H1 (cell line): ENCODE data around the gene SNRPE. TPM values are rescaled to one million over a fixed set of nuclear protein-coding genes. Genes with fewer than 3 reads are reported as not detected.

Source experiments
- CTCF ChIA-PET: fragments of 300-600 bp; sonication (Branson Sonifier 250); formaldehyde crosslinking; loops from one replicate; lab custom pipeline; 2021; ENCODE audit not compliant: partially characterized antibody; lab: Charles Lee
- POLR2A ChIA-PET: fragments of 300-600 bp; sonication (Branson Sonifier 250); formaldehyde crosslinking; loops from one replicate; lab custom pipeline; 2021; ENCODE audit warnings: inconsistent platforms; ENCODE audit not compliant: partially characterized antibody; lab: Charles Lee
- DNase-seq, 2 experiments: peaks; one replicate each; pipeline versions ENCODE4 v3.0.0 to v3.0.0-alpha.2; 2010 to 2022; ENCODE audit warnings: low spot score in 2 of 2, low read depth in 1 of 2, mixed read lengths in 1 of 2
- FAIRE-seq: peaks from 2 replicates; lab custom pipeline; 2011; peaks lifted over from hg19 to GRCh38; lab: Jason Lieb, UNC
- H2AFZ ChIP-seq: 2 replicates; pipeline ENCODE4 v1.8.1; 2012; ENCODE audit warnings: low read length, inconsistent platforms
- H2AK5ac ChIP-seq: 2 replicates; pipeline ENCODE4 v1.6.1; 2013; ENCODE audit warnings: low read depth, low read length
- H2BK120ac ChIP-seq: replicated peaks from 2 replicates; pipeline ENCODE3; 2013; ENCODE audit warnings: low read depth, low read length, inconsistent platforms
- H2BK12ac ChIP-seq: 2 replicates; pipeline ENCODE4 v1.6.1; 2013; ENCODE audit warnings: low read depth, low read length
- H2BK15ac ChIP-seq: 2 replicates; pipeline ENCODE4 v1.6.1; 2013; ENCODE audit warnings: low read length
- H2BK20ac ChIP-seq: 2 replicates; pipeline ENCODE4 v1.6.1; 2013; ENCODE audit warnings: low read length
- H2BK5ac ChIP-seq: 2 replicates; pipeline ENCODE4 v1.6.1; 2013; ENCODE audit warnings: low read depth, low read length
- H3K14ac ChIP-seq: 2 replicates; pipeline ENCODE4 v1.6.1; 2013; ENCODE audit warnings: inconsistent platforms; ENCODE audit not compliant: insufficient read length
- H3K18ac ChIP-seq: 2 replicates; pipeline ENCODE4 v1.6.1; 2013; ENCODE audit warnings: low read length; ENCODE audit errors: extremely low read depth
- H3K23ac ChIP-seq: 2 replicates; pipeline ENCODE4 v1.6.1; 2013; ENCODE audit warnings: inconsistent platforms; ENCODE audit not compliant: insufficient read length
- H3K23me2 ChIP-seq: 2 replicates; pipeline ENCODE4 v1.6.1; 2013; ENCODE audit warnings: low read depth, low read length
- H3K27ac ChIP-seq: 2 replicates; pipeline ENCODE4 v1.6.1; 2011; ENCODE audit warnings: low read depth, low read length, inconsistent platforms
- H3K27me3 ChIP-seq, 4 experiments: replicated peaks in 1 of 4; 1 replicate in 1 of 4; 2 replicates in 3 of 4; pipeline versions ENCODE4 v1.6.1 to v1.8.1; 2011 to 2013; ENCODE audit warnings: low read length in 3 of 4, mild to moderate bottlenecking in 3 of 4, inconsistent platforms in 2 of 4, mixed read lengths in 2 of 4, moderate library complexity in 1 of 4; ENCODE audit not compliant: control insufficient read depth in 3 of 4, insufficient read depth in 3 of 4; ENCODE audit errors: extremely low read depth in 1 of 4
- H3K36me3 ChIP-seq, 4 experiments: 2 replicates each; pipeline versions ENCODE4 v1.6.1 to v1.8.1; 2011 to 2013; ENCODE audit warnings: mild to moderate bottlenecking in 4 of 4, low read length in 3 of 4, moderate library complexity in 2 of 4, control low read depth in 1 of 4, inconsistent platforms in 1 of 4; ENCODE audit not compliant: insufficient read depth in 4 of 4, control insufficient read depth in 2 of 4
- H3K4ac ChIP-seq: replicated peaks from 2 replicates; pipeline ENCODE3; 2013; ENCODE audit warnings: low read length, low read depth, mixed read lengths, inconsistent platforms; ENCODE audit not compliant: insufficient read length
- H3K4me1 ChIP-seq, 4 experiments: replicated peaks in 1 of 4; 1 replicate in 1 of 4; 2 replicates in 3 of 4; pipeline versions ENCODE4 v1.6.1 to v1.8.1; 2011 to 2013; ENCODE audit warnings: low read length in 3 of 4, inconsistent platforms in 2 of 4, mixed read lengths in 1 of 4; ENCODE audit not compliant: insufficient read depth in 4 of 4, control insufficient read depth in 3 of 4
- H3K4me2 ChIP-seq, 2 experiments: 2 replicates each; pipeline versions ENCODE4 v1.6.1 to v1.8.1; 2011 to 2013; ENCODE audit warnings: low read depth in 2 of 2, low read length in 2 of 2, control low read depth in 1 of 2, inconsistent platforms in 1 of 2, mild to moderate bottlenecking in 1 of 2; ENCODE audit not compliant: insufficient read depth in 1 of 2
- H3K4me3 ChIP-seq, 4 experiments: fragments of 200-600, 300-600 bp in 1 of 4; sonication (generic), shearing (Covaris generic), sonication (Bioruptor Twin) in 1 of 4; 2 replicates each; pipeline versions ENCODE4 v1.5.1 to v1.8.1; 2011 to 2016; ENCODE audit warnings: low read length in 4 of 4, low read depth in 3 of 4, control low read depth in 2 of 4, inconsistent platforms in 2 of 4, mild to moderate bottlenecking in 2 of 4, mixed read lengths in 1 of 4, moderate library complexity in 1 of 4; ENCODE audit not compliant: insufficient read depth in 2 of 4; ENCODE audit errors: extremely low read depth in 1 of 4
- H3K56ac ChIP-seq: replicated peaks from 2 replicates; pipeline ENCODE3; 2013; ENCODE audit warnings: low read depth, mild to moderate bottlenecking, mixed read lengths, low read length, inconsistent platforms; ENCODE audit not compliant: insufficient read length
- H3K79me1 ChIP-seq: 2 replicates; pipeline ENCODE4 v1.6.1; 2013; ENCODE audit warnings: low read depth, low read length, control low read depth
- H3K79me2 ChIP-seq, 2 experiments: 2 replicates each; pipeline versions ENCODE4 v1.6.1 to v1.8.1; 2012 to 2013; ENCODE audit warnings: low read length in 2 of 2, mild to moderate bottlenecking in 2 of 2, inconsistent platforms in 1 of 2; ENCODE audit not compliant: insufficient read depth in 2 of 2, control insufficient read depth in 1 of 2
- H3K9ac ChIP-seq, 4 experiments: replicated peaks in 1 of 4; 1 replicate in 1 of 4; 2 replicates in 3 of 4; pipeline versions ENCODE4 v1.6.1 to v1.8.1; 2011 to 2013; ENCODE audit warnings: low read depth in 3 of 4, low read length in 3 of 4, control low read depth in 2 of 4, mild to moderate bottlenecking in 2 of 4, moderate library complexity in 2 of 4, inconsistent platforms in 1 of 4; ENCODE audit errors: extremely low read depth in 1 of 4
- H3K9me3 ChIP-seq, 2 experiments: 2 replicates each; pipeline versions ENCODE4 v1.6.1 to v1.8.1; 2012 to 2013; ENCODE audit warnings: mild to moderate bottlenecking in 2 of 2, moderate library complexity in 2 of 2, control low read depth in 1 of 2, inconsistent platforms in 1 of 2, low read depth in 1 of 2, low read length in 1 of 2, mixed read lengths in 1 of 2; ENCODE audit not compliant: insufficient read depth in 2 of 2
- H4K20me1 ChIP-seq, 2 experiments: replicated peaks in 1 of 2; 2 replicates each; pipeline versions ENCODE3 to v1.8.1; 2011 to 2013; ENCODE audit warnings: inconsistent platforms in 2 of 2, low read length in 2 of 2, mild to moderate bottlenecking in 1 of 2; ENCODE audit not compliant: insufficient read depth in 2 of 2, control insufficient read depth in 1 of 2
- H4K5ac ChIP-seq: 2 replicates; pipeline ENCODE4 v1.6.1; 2013; ENCODE audit warnings: low read length, low read depth, mixed read lengths, inconsistent platforms; ENCODE audit not compliant: insufficient read length
- H4K8ac ChIP-seq: 2 replicates; pipeline ENCODE4 v1.8.0; 2013; ENCODE audit warnings: mild to moderate bottlenecking, moderate library complexity, low read length, inconsistent platforms; ENCODE audit not compliant: insufficient read depth; ENCODE audit errors: extremely low read depth
- H4K91ac ChIP-seq: replicated peaks from 2 replicates; pipeline ENCODE3; 2013; ENCODE audit warnings: low read length, mixed read lengths, inconsistent platforms; ENCODE audit not compliant: insufficient read length
- ASH2L ChIP-seq: fragments of 200-600, 300-600 bp; sonication (generic); IDR thresholded peaks from one replicate; pipeline ENCODE4 v1.7.1; 2017; ENCODE audit warnings: low read length
- BRCA1 ChIP-seq: IDR thresholded peaks from 2 replicates; pipeline ENCODE4 v1.6.1; 2012; ENCODE audit warnings: low read depth, low read length, improper control_type of control experiment
- EZH2 ChIP-seq: fragments of 200-600 bp; sonication (generic); IDR thresholded peaks from 2 replicates; pipeline ENCODE4 v1.7.1; 2012; ENCODE audit warnings: low read depth, mild to moderate bottlenecking, moderate library complexity, low read length, inconsistent platforms; ENCODE audit not compliant: severe bottlenecking
- GABPA ChIP-seq: IDR thresholded peaks from 2 replicates; pipeline ENCODE4 v1.6.1; 2011; ENCODE audit warnings: mild to moderate bottlenecking, low read length, moderate library complexity, borderline replicate concordance; ENCODE audit not compliant: insufficient read depth
- MAFK ChIP-seq: IDR thresholded peaks from 2 replicates; pipeline ENCODE4 v1.6.1; 2012; ENCODE audit warnings: low read depth, mild to moderate bottlenecking, improper control_type of control experiment, low read length
- PHF8 ChIP-seq: fragments of 200-600 bp; sonication (generic); conservative IDR thresholded peaks from 2 replicates; pipeline ENCODE4 v1.7.1; 2012; ENCODE audit warnings: low read depth, mild to moderate bottlenecking, inconsistent platforms, low read length, moderate library complexity
- POU5F1 ChIP-seq: IDR thresholded peaks from 2 replicates; pipeline ENCODE4 v1.6.1; 2011; ENCODE audit warnings: low read depth, mild to moderate bottlenecking, low read length, moderate library complexity
- SP1 ChIP-seq: IDR thresholded peaks from 2 replicates; pipeline ENCODE4 v1.6.1; 2011; ENCODE audit warnings: low read depth, low read length
- TEAD4 ChIP-seq: IDR thresholded peaks from 2 replicates; pipeline ENCODE4 v1.6.1; 2012; ENCODE audit warnings: low read depth, low read length, inconsistent platforms, mixed read lengths
- WGBS, 2 experiments: shearing (Covaris generic) in 1 of 2; methylation state at CpG; one replicate each; pipeline versions ENCODE4 v1.1.6 to v1.1.7; 2013 to 2015; ENCODE audit warnings: low lambda C conversion rate in 2 of 2, mixed read lengths in 2 of 2, inconsistent platforms in 1 of 2, low coverage in 1 of 2, missing lambda C conversion rate in 1 of 2; ENCODE audit not compliant: insufficient replicate concordance in 2 of 2, insufficient coverage in 1 of 2, insufficient read length in 1 of 2; ENCODE audit errors: extremely low coverage in 1 of 2, missing lambda C conversion rate in 1 of 2; 5-methylcytosine and 5-hydroxymethylcytosine counted together
- polyA plus RNA-seq, 7 experiments: library from polyadenylated mRNA; depleted of rRNA in 3 of 7; stranded (reverse) in 5 of 7; unstranded in 2 of 7; fragments of >200 nt in 5 of 7; fragments of 200-250 nt in 2 of 7; gene quantifications; 1 replicate in 5 of 7; 2 replicates in 1 of 7; 4 replicates in 1 of 7; pipeline versions ENCODE4 v1.2.1 to v1.2.3, GENCODE V29; 2011 to 2013; ENCODE audit warnings: missing spikeins in 2 of 7, mixed read lengths in 2 of 7
- total RNA-seq: library from RNA; stranded (reverse); fragmentation: NEBNext Ultra II Directional; extraction: Animal tissue kit (Norgen Biotek cat#: 25700); gene quantifications from 2 replicates; pipeline ENCODE4 v1.2.1, GENCODE V29; 2021

Gene SNRPE
- total and polyA plus RNA-seq, 2 of the 8 experiments (the other 6 are each of a cell fraction or from before 2014, with no cell fraction given): 416 to 461 TPM

GRCh38 chr1:203913073-203913521 lies 51.7 kb downstream of the SNRPE start:
- Histone ChIP-seq H2BK15ac (no peak overlapping the region), H2BK12ac (no peak overlapping the region), H4K20me1 (no peaks in the 10 kb centered on the region), H3K79me1 (no peaks in the 10 kb centered on the region), H3K36me3 (no peaks in the 10 kb centered on the region), H3K4me1 (no peaks in the 10 kb centered on the region), H4K91ac (no peak overlapping the region), H3K9ac (no peak overlapping the region), H3K4me2 (no peak overlapping the region), H2AFZ (no peak overlapping the region), H3K27me3 (no peaks in the 10 kb centered on the region), H3K18ac (no peak overlapping the region), H4K8ac (no peak overlapping the region), H3K27ac (no peak overlapping the region), H3K79me2 (no peaks in the 10 kb centered on the region), H2BK20ac (no peak overlapping the region), H3K14ac (no peak overlapping the region), H3K4me3 (no peak overlapping the region), H2AK5ac (no peak overlapping the region), H2BK120ac (no peak overlapping the region), H2BK5ac (no peak overlapping the region), H3K56ac (no peak overlapping the region), H3K4ac (no peak overlapping the region), H4K5ac (no peak overlapping the region), H3K23ac (no peak overlapping the region), H3K9me3 (no peaks in the 10 kb centered on the region), H3K23me2 (no peaks in the 10 kb centered on the region)
- WGBS, 2 experiments: 73% methylated on average over 3 of the region's 3 CpGs; no CpG with 5 or more reads in 1 of the 2 experiments
- ChIA-PET CTCF (interaction anchor here (1.3 kb wide), 1 partner anchor 42 kb away, joined by 4 read pairs; no protein-coding TSS in a partner anchor), POLR2A (interaction anchor here (1.1 to 1.6 kb wide), 2 partner anchors 11 to 119 kb away, joined by 3 to 5 read pairs; no protein-coding TSS in a partner anchor)
- FAIRE-seq (no peak), DNase-seq (no peak)
- TF ChIP-seq EZH2: no peak
- TF ChIP-seq PHF8: no peak
- TF ChIP-seq SP1: no peak
- TF ChIP-seq MAFK: no peak
- no peak for TF ChIP-seq GABPA
- no peak for TF ChIP-seq BRCA1
- TF ChIP-seq ASH2L: no peak
- no peak for TF ChIP-seq TEAD4
- TF ChIP-seq POU5F1: no peak
